Fibroblast of skin of right biceps (primary cell): ENCODE measurements around the gene PUSL1.

ENCODE experiments used
- DNase-seq: peaks from one replicate; pipeline ENCODE4 v3.0.0-alpha.2; 2013

The PUSL1 gene

GRCh38 chr1:1342061-1342562 lies 33.7 kb downstream of the PUSL1 start:
- DNase-seq: no peak

GRCh38 chr1:1342584-1343115 lies 34.3 kb downstream of the PUSL1 start:
- DNase-seq: no peak

GRCh38 chr1:1343811-1344421 lies 35.5 kb downstream of the PUSL1 start:
- no peak for DNase-seq

GRCh38 chr1:1344655-1345361 lies 36.4 kb downstream of the PUSL1 start:
- peak; percentile 76 for DNase-seq

- no peak for DNase-seq
Measured at GRCh38 chr1:1345384-1345783, 37.0 kb downstream of the PUSL1 start.

GRCh38 chr1:1345860-1346500 lies 37.6 kb downstream of the PUSL1 start:
- DNase-seq: no peak

GRCh38 chr1:1346501-1346890 lies 38.1 kb downstream of the PUSL1 start:
- DNase-seq: no peak

- DNase-seq: no peak
Measured at GRCh38 chr1:1347026-1347595, 38.7 kb downstream of the PUSL1 start.

- DNase-seq: no peak
Measured at GRCh38 chr1:1347663-1348419, 39.4 kb downstream of the PUSL1 start.

GRCh38 chr1:1348420-1349255 lies 40.2 kb downstream of the PUSL1 start:
- DNase-seq: no peak

GRCh38 chr1:1349256-1350012 lies 41.0 kb downstream of the PUSL1 start, which contains the start of gene DVL1:
TSS of gene DVL1 (minus strand) at chr1:1349418. CDS start at chr1:1349065, 353 bp downstream.
- DNase-seq: peak; percentile 74

- peak; percentile 46 for DNase-seq
Measured at GRCh38 chr1:1351511-1352427, 43.4 kb downstream of the PUSL1 start.

- no peak for DNase-seq
Measured at GRCh38 chr1:1352786-1353388, 44.5 kb downstream of the PUSL1 start.

GRCh38 chr1:1353389-1354151 lies 45.2 kb downstream of the PUSL1 start:
- no peak for DNase-seq

- no peak for DNase-seq
Measured at GRCh38 chr1:1354271-1355247, 46.2 kb downstream of the PUSL1 start.

GRCh38 chr1:1355416-1355815 lies 47.0 kb downstream of the PUSL1 start:
- peak; percentile 47 for DNase-seq

- DNase-seq: no peak
Measured at GRCh38 chr1:1356166-1356795, 47.9 kb downstream of the PUSL1 start.
